ENCODE results near the gene AANAT. TPM values are rescaled to one million over a fixed set of nuclear protein-coding genes. Genes with fewer than 3 reads are reported as not detected.
A peak's percentile ranks its signal among the peaks of the same experiment; 100 is the strongest.
"Not testable (repeated sequence)": the region's sequence is repeated elsewhere in the genome, so short reads cannot be mapped to it uniquely, and the experiment has no call there.

The AANAT gene
- polyA plus RNA-seq, 2 of the 4 experiments (the other 2 are of a cell fraction), result 0.08 TPM; not detected in 1

- TF ChIP-seq MYC (IDR thresholded peaks at IDR 0.05; ENCODE audit: borderline replicate concordance, low read length) (no peak), FOSL2 (IDR thresholded peaks at IDR 0.05) (no peak), FOSL2 (CRISPR knock-in tag; IDR thresholded peaks at IDR 0.05) (no peak)
These were observed 45.2 kb downstream of the AANAT start (continued) for GRCh38 chr17:76512366-76513305.

DNA sequence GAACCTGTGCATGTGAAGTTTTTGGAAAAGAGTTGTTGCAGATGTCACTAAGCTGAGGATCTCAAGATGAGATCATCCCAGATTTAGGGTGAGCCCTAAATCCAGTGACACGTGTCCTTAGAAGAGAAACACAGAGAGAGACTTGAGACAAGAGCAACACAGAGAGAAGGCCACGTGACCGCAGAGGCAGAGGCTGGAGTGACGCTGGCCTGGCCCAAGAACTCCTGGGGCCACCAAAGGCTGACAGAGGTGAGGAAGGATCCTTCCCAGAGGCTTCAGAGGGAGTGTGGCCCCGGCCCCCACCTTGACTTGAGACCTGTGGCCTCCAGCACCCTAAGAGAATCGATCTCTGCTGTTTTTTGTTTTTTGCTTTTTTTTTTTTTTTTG is 45.9 kb downstream of the AANAT start:
- ATAC-seq (0 out of 6 replicates have a peak, but pooled peaks of 1 of the 2 experiments have one; percentile 22), DNase-seq (ENCODE audit: low read depth in 1 of 2, low spot score in 1 of 2) (no peak), FAIRE-seq (no peak)
- 72% methylated on average over 6 of the region's 6 CpGs for WGBS (ENCODE audit: missing lambda C conversion rate)
- CTCF ChIA-PET, result interaction anchor here (1.0 to 64.5 kb wide), 7 partner anchors 7 to 111 kb away, joined by 3 to 1994 read pairs (median 15); partner anchors contain the start of genes AANAT, CYGB, PRCD and UBE2O
- TF ChIP-seq, protein P1, sequence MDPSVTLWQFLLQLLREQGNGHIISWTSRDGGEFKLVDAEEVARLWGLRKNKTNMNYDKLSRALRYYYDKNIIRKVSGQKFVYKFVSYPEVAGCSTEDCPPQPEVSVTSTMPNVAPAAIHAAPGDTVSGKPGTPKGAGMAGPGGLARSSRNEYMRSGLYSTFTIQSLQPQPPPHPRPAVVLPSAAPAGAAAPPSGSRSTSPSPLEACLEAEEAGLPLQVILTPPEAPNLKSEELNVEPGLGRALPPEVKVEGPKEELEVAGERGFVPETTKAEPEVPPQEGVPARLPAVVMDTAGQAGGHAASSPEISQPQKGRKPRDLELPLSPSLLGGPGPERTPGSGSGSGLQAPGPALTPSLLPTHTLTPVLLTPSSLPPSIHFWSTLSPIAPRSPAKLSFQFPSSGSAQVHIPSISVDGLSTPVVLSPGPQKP (IDR thresholded peaks at IDR 0.05; ENCODE audit: low read depth, low read length), result no peak
- TF ChIP-seq, protein P2, sequence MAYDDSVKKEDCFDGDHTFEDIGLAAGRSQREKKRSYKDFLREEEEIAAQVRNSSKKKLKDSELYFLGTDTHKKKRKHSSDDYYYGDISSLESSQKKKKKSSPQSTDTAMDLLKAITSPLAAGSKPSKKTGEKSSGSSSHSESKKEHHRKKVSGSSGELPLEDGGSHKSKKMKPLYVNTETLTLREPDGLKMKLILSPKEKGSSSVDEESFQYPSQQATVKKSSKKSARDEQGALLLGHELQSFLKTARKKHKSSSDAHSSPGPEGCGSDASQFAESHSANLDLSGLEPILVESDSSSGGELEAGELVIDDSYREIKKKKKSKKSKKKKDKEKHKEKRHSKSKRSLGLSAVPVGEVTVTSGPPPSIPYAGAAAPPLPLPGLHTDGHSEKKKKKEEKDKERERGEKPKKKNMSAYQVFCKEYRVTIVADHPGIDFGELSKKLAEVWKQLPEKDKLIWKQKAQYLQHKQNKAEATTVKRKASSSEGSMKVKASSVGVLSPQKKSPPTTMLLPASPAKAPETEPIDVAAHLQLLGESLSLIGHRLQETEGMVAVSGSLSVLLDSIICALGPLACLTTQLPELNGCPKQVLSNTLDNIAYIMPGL (CRISPR knock-in tag; IDR thresholded peaks at IDR 0.05; ENCODE audit: borderline replicate concordance), result no peak
- TF ChIP-seq FOXS1 (CRISPR knock-in tag; IDR thresholded peaks at IDR 0.05), result no peak
- no peak for TF ChIP-seq NPAS2 (CRISPR knock-in tag; IDR thresholded peaks at IDR 0.05; ENCODE audit: borderline replicate concordance)
- no peak for TF ChIP-seq KDM5A (IDR thresholded peaks at IDR 0.05)
- no peak for TF ChIP-seq RARB (CRISPR knock-in tag; IDR thresholded peaks at IDR 0.05)
- no peak for TF ChIP-seq SMC3 (IDR thresholded peaks at IDR 0.05)
- no peak for TF ChIP-seq GATA3 (IDR thresholded peaks at IDR 0.05; ENCODE audit: borderline replicate concordance)
- no peak for TF ChIP-seq ESRRA (IDR thresholded peaks at IDR 0.05; ENCODE audit: borderline replicate concordance, low read length)
- TF ChIP-seq REST (IDR thresholded peaks at IDR 0.05), result no peak
- no peak for TF ChIP-seq POLR2A (IDR thresholded peaks at IDR 0.05; ENCODE audit: low read length)
- no peak for TF ChIP-seq NFE2L2 (conservative IDR thresholded peaks at IDR 0.05; ENCODE audit: low read length)
- TF ChIP-seq MYC (IDR thresholded peaks at IDR 0.05; ENCODE audit: borderline replicate concordance, low read length), result no peak
- TF ChIP-seq FOSB (CRISPR knock-in tag; IDR thresholded peaks at IDR 0.05), result no peak
- no peak for TF ChIP-seq HOXA7 (CRISPR knock-in tag; IDR thresholded peaks at IDR 0.05)
- no peak for TF ChIP-seq HOXB5 (CRISPR knock-in tag; IDR thresholded peaks at IDR 0.05)
- H3K27ac ChIP-seq, result no peak overlapping the region
- no peaks in the 10 kb centered on the region for H3K9me3 ChIP-seq
- POLR2A ChIA-PET, result no interaction called here
- no peaks in the 10 kb centered on the region for H3K4me1 ChIP-seq
- H3K4me2 ChIP-seq, result no peak overlapping the region
- no peak overlapping the region for H3K4me3 ChIP-seq

- DNase-seq (ENCODE audit: low read depth in 1 of 2, low spot score in 1 of 2); H3K4me1 ChIP-seq; FAIRE-seq; ATAC-seq; H3K4me3 ChIP-seq; H3K9me3 ChIP-seq; H3K4me2 ChIP-seq; POLR2A ChIA-PET; H3K27ac ChIP-seq: not testable (repeated sequence)
- CTCF ChIA-PET, result interaction anchor here (1.0 to 64.5 kb wide), 8 partner anchors 4 to 194 kb away, joined by 3 to 1994 read pairs (median 104); partner anchors contain the start of genes AANAT, CYGB, PRCD and UBE2O
- 86% methylated on average over 6 of the region's 6 CpGs for WGBS (ENCODE audit: missing lambda C conversion rate)
These were observed 47.0 kb downstream of the AANAT start for GRCh38 chr17:76514355-76514754.
